Cortex of kidney (tissue), 1 donor: ENCODE measurements around the gene AURKAIP1.
"Not testable (repeated sequence)": the region's sequence is repeated elsewhere in the genome, so short reads cannot be mapped to it uniquely, and the experiment has no call there.

ENCODE experiments used
- DNase-seq: peaks from one replicate; lab custom pipeline; 2025; lab: John Stamatoyannopoulos, UW

The AURKAIP1 gene

GRCh38 chr1:1374929-1375662, at the start of gene AURKAIP1:
AURKAIP1 (minus strand) TSS chr1:1375207; CDS start chr1:1374756, 451 bp downstream.
- DNase-seq: no peak

- no peak for DNase-seq
Observed at GRCh38 chr1:1424707-1425106, 49.7 kb upstream of the AURKAIP1 start.

- DNase-seq: no peak
Observed at GRCh38 chr1:1423245-1423597, 48.2 kb upstream of the AURKAIP1 start.

- DNase-seq: no peak
Observed at GRCh38 chr1:1422465-1423244, 47.6 kb upstream of the AURKAIP1 start.

GRCh38 chr1:1421907-1422464, 47.0 kb upstream of the AURKAIP1 start:
- no peak for DNase-seq

GRCh38 chr1:1421147-1421906, 46.3 kb upstream of the AURKAIP1 start, which contains the start of gene ANKRD65:
ANKRD65 (minus strand) TSS chr1:1421276; CDS start chr1:1421005, 271 bp downstream.
- DNase-seq: no peak

GRCh38 chr1:1420654-1421141, 45.7 kb upstream of the AURKAIP1 start:
- DNase-seq: no peak

GRCh38 chr1:1419813-1420653, 45.0 kb upstream of the AURKAIP1 start:
- DNase-seq: no peak

GRCh38 chr1:1419363-1419812, 44.4 kb upstream of the AURKAIP1 start:
- DNase-seq: no peak

- DNase-seq: no peak
Observed at GRCh38 chr1:1418464-1419362, 43.7 kb upstream of the AURKAIP1 start.

GRCh38 chr1:1417825-1418463, 42.9 kb upstream of the AURKAIP1 start:
- not testable (repeated sequence) for DNase-seq

- not testable (repeated sequence) for DNase-seq
Observed at GRCh38 chr1:1417396-1417795, 42.4 kb upstream of the AURKAIP1 start.

- DNase-seq: no peak
Observed at GRCh38 chr1:1415751-1416150, 40.7 kb upstream of the AURKAIP1 start.

- DNase-seq: not testable (repeated sequence)
Observed at GRCh38 chr1:1412311-1412902, 37.4 kb upstream of the AURKAIP1 start.

GRCh38 chr1:1411626-1412025, 36.6 kb upstream of the AURKAIP1 start:
- DNase-seq: no peak

GRCh38 chr1:1410238-1410637, 35.2 kb upstream of the AURKAIP1 start:
- not testable (repeated sequence) for DNase-seq

- no peak for DNase-seq
Observed at GRCh38 chr1:1407636-1408318, 32.8 kb upstream of the AURKAIP1 start.
